ENCODE measurements around the gene HEXIM1. TPM values are rescaled to one million over a fixed set of nuclear protein-coding genes. Genes with fewer than 3 reads are reported as not detected.
A peak's percentile ranks its signal among the peaks of the same experiment; 100 is the strongest.

HEXIM1 gene
- total and polyA plus RNA-seq, 8 donors: 6.8 to 17.2 (median 12.0) TPM

GRCh38 chr17:45146592-45146889 lies 1.7 kb upstream of the HEXIM1 start:
- ATAC-seq (no peak), FAIRE-seq (no peak), DNase-seq (peak in 1 of 6 donors; percentile 13)
- Histone ChIP-seq H3K9me3 (no peaks in the 10 kb centered on the region), H3K4me1 (peaks cover 7 to 19% (median 14%) of the 10 kb centered on the region in 3 donors), H3K27me3 (no peaks in the 10 kb centered on the region), H3K27ac (peak overlapping the region; percentile 81 to 100 (median 94)), H3K4me3 (peak overlapping the region in 2 of 4 donors; percentile 49 to 68), H3K36me3 (no peaks in the 10 kb centered on the region)
- intact Hi-C loops (cut with DNase I): no loop called here
- no peak for TF ChIP-seq CTCF (IDR thresholded peaks at IDR 0.05)
- 42 to 49% methylated on average over 4 of the region's 4 CpGs for WGBS, 2 donors

GRCh38 chr17:45146890-45147580 lies 1.2 kb upstream of the HEXIM1 start:
- intact Hi-C loops (cut with DNase I): no loop called here
- 6 to 7% methylated on average over 26 to 29 of the region's 29 CpGs for WGBS, 2 donors
- Histone ChIP-seq H3K9me3 (no peaks in the 10 kb centered on the region), H3K36me3 (no peaks in the 10 kb centered on the region), H3K27ac (peak overlapping the region; percentile 81 to 100 (median 94)), H3K27me3 (no peaks in the 10 kb centered on the region), H3K4me1 (peaks cover 12 to 23% (median 19%) of the 10 kb centered on the region in 3 donors), H3K4me3 (peak overlapping the region; percentile 15 to 68 (median 45))
- FAIRE-seq (no peak), ATAC-seq (peak; percentile 3 to 24 (median 10)), DNase-seq (peak in 5 of 6 donors; percentile 53 to 81 (median 69))
- TF ChIP-seq CTCF (IDR thresholded peaks at IDR 0.05): no peak

- H3K36me3 ChIP-seq: no peaks in the 10 kb centered on the region
- FAIRE-seq (no peak), ATAC-seq (peak; percentile 36 to 55 (median 48)), DNase-seq (peak; percentile 78 to 91 (median 82))
- H3K27me3 ChIP-seq: no peaks in the 10 kb centered on the region
- H3K4me1 ChIP-seq: peaks cover 16 to 28% (median 21%) of the 10 kb centered on the region in 3 donors
- peak overlapping the region; percentile 81 to 100 (median 94) for H3K27ac ChIP-seq
- 0% methylated on average over 38 of the region's 38 CpGs for WGBS, 2 donors
- no peaks in the 10 kb centered on the region for H3K9me3 ChIP-seq
- no peak for TF ChIP-seq CTCF (IDR thresholded peaks at IDR 0.05)
- intact Hi-C loops (cut with DNase I): no loop called here
- peak overlapping the region; percentile 15 to 68 (median 45) for H3K4me3 ChIP-seq
Measured at GRCh38 chr17:45147581-45148182, 593 bp upstream of the HEXIM1 start.

GRCh38 chr17:45149037-45149668 lies 878 bp downstream of the HEXIM1 start:
- peak; percentile 82 to 94 (median 86) for DNase-seq
- H3K36me3 ChIP-seq: no peaks in the 10 kb centered on the region
- H3K4me3 ChIP-seq: peak overlapping the region; percentile 55 to 81 (median 73)
- no peaks in the 10 kb centered on the region for H3K9me3 ChIP-seq
- FAIRE-seq: no peak
- H3K4me1 ChIP-seq: peaks cover 16 to 28% (median 21%) of the 10 kb centered on the region in 3 donors
- H3K27ac ChIP-seq: peak overlapping the region; percentile 79 to 100 (median 92)
- WGBS, 2 donors: 1% methylated on average over 30 to 32 of the region's 32 CpGs
- peak; percentile 36 to 72 (median 60) for ATAC-seq
- intact Hi-C loops (cut with DNase I): no loop called here
- peak; percentile 36 to 72 (median 53) for TF ChIP-seq CTCF (IDR thresholded peaks at IDR 0.05)
- no peaks in the 10 kb centered on the region for H3K27me3 ChIP-seq
